GM23338 (cell line): ENCODE measurements around the gene NIN. TPM values are rescaled to one million over a fixed set of nuclear protein-coding genes. Genes with fewer than 3 reads are reported as not detected.

Experiments used
- ATAC-seq: fragments of 200-7000 bp; cut with Tn5 transposase; 3 replicates; pipeline ENCODE4 v1.9.1; 2020
- DNase-seq: peaks from one replicate; pipeline ENCODE4 v3.0.0-alpha.2; 2015; ENCODE audit warnings: low spot score
- H2AFZ ChIP-seq: fragments of 200-600 bp; sonication (generic); 2 replicates; pipeline ENCODE4 v1.8.0; 2016; ENCODE audit warnings: antibody characterized with exemption, mild to moderate bottlenecking, moderate library complexity
- H3F3A ChIP-seq: fragments of 200-600 bp; sonication (generic); replicated peaks from 2 replicates; pipeline ENCODE4 v1.8.0; 2017; ENCODE audit warnings: antibody characterized with exemption, mixed run types, low read depth
- H3K27ac ChIP-seq: fragments of 200-600 bp; sonication (generic); 2 replicates; pipeline ENCODE4 v1.6.1; 2016; ENCODE audit warnings: low read depth
- H3K27me3 ChIP-seq: fragments of 200-600 bp; sonication (generic); 2 replicates; pipeline ENCODE4 v1.8.0; 2016; ENCODE audit warnings: mild to moderate bottlenecking, mixed run types, moderate library complexity; ENCODE audit not compliant: insufficient read depth
- H3K36me3 ChIP-seq: fragments of 200-600 bp; sonication (generic); 2 replicates; pipeline ENCODE4 v1.8.0; 2016; ENCODE audit warnings: mild to moderate bottlenecking; ENCODE audit not compliant: insufficient read depth
- H3K4me1 ChIP-seq: fragments of 200-600 bp; sonication (generic); 2 replicates; pipeline ENCODE4 v1.8.0; 2016; ENCODE audit warnings: mild to moderate bottlenecking, moderate library complexity; ENCODE audit not compliant: insufficient read depth
- H3K4me2 ChIP-seq: fragments of 200-600 bp; sonication (generic); 2 replicates; pipeline ENCODE4 v1.7.1; 2017; ENCODE audit warnings: mixed run types
- H3K4me3 ChIP-seq: fragments of 200-600 bp; sonication (generic); 2 replicates; pipeline ENCODE4 v1.6.1; 2016; ENCODE audit warnings: mixed run types
- H3K79me2 ChIP-seq: fragments of 200-600 bp; sonication (generic); replicated peaks from 2 replicates; pipeline ENCODE4 v1.8.0; 2017; ENCODE audit warnings: mild to moderate bottlenecking; ENCODE audit not compliant: insufficient read depth
- H3K9me2 ChIP-seq: fragments of 200-600 bp; sonication (generic); 2 replicates; pipeline ENCODE4 v1.8.0; 2017; ENCODE audit not compliant: insufficient read depth
- H4K20me1 ChIP-seq: fragments of 200-600 bp; sonication (generic); replicated peaks from 2 replicates; pipeline ENCODE4 v1.8.0; 2017; ENCODE audit warnings: mild to moderate bottlenecking; ENCODE audit not compliant: insufficient read depth
- H3K27ac Mint-ChIP-seq: 2 replicates; pipeline ENCODE4 v1.8.0; 2020; ENCODE audit warnings: inconsistent platforms, mild to moderate bottlenecking, moderate library complexity, mixed read lengths
- H3K27me3 Mint-ChIP-seq: 3 replicates; pipeline ENCODE4 v1.8.0; 2022; ENCODE audit warnings: low read depth, mild to moderate bottlenecking, moderate library complexity, mixed read lengths, inconsistent platforms; ENCODE audit not compliant: insufficient read depth, poor library complexity
- H3K36me3 Mint-ChIP-seq: 3 replicates; pipeline ENCODE4 v1.8.0; 2021; ENCODE audit warnings: low read depth, mild to moderate bottlenecking, inconsistent platforms, moderate library complexity, mixed read lengths
- H3K4me1 Mint-ChIP-seq: 3 replicates; pipeline ENCODE4 v1.8.0; 2020; ENCODE audit warnings: mild to moderate bottlenecking, inconsistent platforms, mixed read lengths
- H3K4me3 Mint-ChIP-seq: 3 replicates; pipeline ENCODE4 v1.8.0; 2021; ENCODE audit warnings: moderate library complexity, mild to moderate bottlenecking, inconsistent platforms, mixed read lengths
- H3K9me3 Mint-ChIP-seq: 3 replicates; pipeline ENCODE4 v1.8.0; 2020; ENCODE audit warnings: moderate library complexity, mild to moderate bottlenecking, inconsistent platforms, mixed read lengths
- CREB1 ChIP-seq: fragments of 250-450 bp; sonication (Bioruptor Pico); IDR thresholded peaks from 2 replicates; pipeline ENCODE4 v1.5.0; 2020; ENCODE audit warnings: low read depth, mild to moderate bottlenecking, moderate library complexity
- CTCF ChIP-seq, 2 experiments: fragments of 200-600 bp in 1 of 2; sonication (generic) in 1 of 2; conservative IDR thresholded peaks; 2 replicates each; pipeline versions ENCODE4 v1.5.1 to v1.6.1; 2016 to 2017; ENCODE audit warnings: antibody characterized with exemption in 2 of 2, low read depth in 2 of 2, mild to moderate bottlenecking in 2 of 2, moderate library complexity in 1 of 2
- ETS1 ChIP-seq: IDR thresholded peaks from 2 replicates; pipeline ENCODE4 v1.6.1; 2016; ENCODE audit warnings: antibody characterized with exemption
- EZH2phosphoT487 ChIP-seq: fragments of 200-600 bp; sonication (generic); IDR thresholded peaks from one replicate; pipeline ENCODE4 v1.8.1; 2018; ENCODE audit warnings: antibody characterized with exemption; ENCODE audit not compliant: unreplicated experiment
- JUNB ChIP-seq: IDR thresholded peaks from one replicate; pipeline ENCODE4 v1.6.1; 2016; ENCODE audit warnings: antibody characterized with exemption; ENCODE audit not compliant: unreplicated experiment
- NANOG ChIP-seq: IDR thresholded peaks from 2 replicates; pipeline ENCODE4 v1.6.1; 2016; ENCODE audit warnings: antibody characterized with exemption, borderline replicate concordance
- POLR2AphosphoS5 ChIP-seq: IDR thresholded peaks from 2 replicates; pipeline ENCODE4 v1.6.1; 2016; ENCODE audit warnings: antibody characterized with exemption, low read depth
- REST ChIP-seq: IDR thresholded peaks from one replicate; pipeline ENCODE4 v1.6.1; 2018; ENCODE audit warnings: antibody characterized with exemption; ENCODE audit not compliant: unreplicated experiment
- ZNF114 ChIP-seq: fragments of 250-450 bp; sonication (Bioruptor Pico); IDR thresholded peaks from 2 replicates; pipeline ENCODE4 v1.5.0; 2020; ENCODE audit warnings: mild to moderate bottlenecking, moderate library complexity
- ZNF331 ChIP-seq: fragments of 250-450 bp; sonication (Bioruptor Pico); IDR thresholded peaks from 2 replicates; pipeline ENCODE4 v1.5.0; 2020; ENCODE audit warnings: low read depth, mild to moderate bottlenecking, moderate library complexity
- ZNF462 ChIP-seq: fragments of 250-450 bp; sonication (Bioruptor Pico); IDR thresholded peaks from 2 replicates; pipeline ENCODE4 v1.5.0; 2020; ENCODE audit warnings: mild to moderate bottlenecking, moderate library complexity
- polyA plus RNA-seq: library from polyadenylated mRNA; unstranded; fragments of >200 nt; fragmentation: Nextera tagmentation; extraction: Ambion mirVana; gene quantifications from 2 replicates; pipeline ENCODE4 v1.2.1, GENCODE V29; 2016
- total RNA-seq: library from RNA; depleted of rRNA; stranded (reverse); fragments of >200 nt; shearing (Covaris generic); gene quantifications from 2 replicates; pipeline ENCODE4 v1.2.3, GENCODE V29; 2014

Gene NIN
- total and polyA plus RNA-seq, 2 experiments from 2014 or later, result 7.4 to 17.4 TPM

GRCh38 chr14:50845166-50845565 lies 14.2 kb upstream of the NIN start:
- Histone ChIP-seq H4K20me1 (no peaks in the 10 kb centered on the region), H3K27ac (no peak overlapping the region), H3K4me1 (no peaks in the 10 kb centered on the region), H3K36me3 (no peaks in the 10 kb centered on the region), H3K4me2 (no peak overlapping the region), H3F3A (no peaks in the 10 kb centered on the region), H3K27me3 (no peaks in the 10 kb centered on the region), H3K4me3 (no peak overlapping the region), H2AFZ (peak overlapping the region; percentile 50; the same call in 1 of the 2 replicates), H3K9me2 (peaks cover 9% of the 10 kb centered on the region), H3K79me2 (no peaks in the 10 kb centered on the region)
- ATAC-seq (no peak), DNase-seq (no peak)
- no peaks in the 10 kb centered on the region for H3K4me1 Mint-ChIP-seq
- no peak overlapping the region for H3K4me3 Mint-ChIP-seq
- no peak overlapping the region for H3K27ac Mint-ChIP-seq
- H3K9me3 Mint-ChIP-seq, result no peaks in the 10 kb centered on the region
- no peaks in the 10 kb centered on the region for H3K36me3 Mint-ChIP-seq
- no peak for TF ChIP-seq REST
- no peak for TF ChIP-seq ZNF331 (CRISPR knock-in tag)
- TF ChIP-seq EZH2phosphoT487, result no peak
- no peak for TF ChIP-seq ZNF114
- TF ChIP-seq JUNB, result no peak
- no peak for TF ChIP-seq POLR2AphosphoS5
- TF ChIP-seq CREB1 (CRISPR knock-in tag), result no peak
- no peak for TF ChIP-seq CTCF (conservative IDR thresholded peaks at IDR 0.05; ENCODE audit: low read depth in 2 of 2)
- TF ChIP-seq NANOG, result no peak
- TF ChIP-seq ZNF462 (CRISPR knock-in tag), result no peak
- no peak for TF ChIP-seq ETS1
- no peaks in the 10 kb centered on the region for H3K27me3 Mint-ChIP-seq
